CD4-positive, alpha-beta T cell (primary cell): ENCODE data around the gene MYO3B. TPM values are rescaled to one million over a fixed set of nuclear protein-coding genes. Genes with fewer than 3 reads are reported as not detected.
A peak's percentile ranks its signal among the peaks of the same experiment; 100 is the strongest.

Experiments
- ATAC-seq: fragments of 200-7000 bp; cut with Tn5 transposase; one replicate; pipeline ENCODE4 v1.10.0; 2022; ENCODE audit warnings: mild to moderate bottlenecking; ENCODE audit not compliant: poor library complexity
- CTCF ChIA-PET: fragments of 350-600 bp; sonication (Branson Sonifier 250); formaldehyde crosslinking; loops from one replicate; lab custom pipeline; 2021; ENCODE audit warnings: antibody characterized with exemption, inconsistent platforms; lab: Charles Lee
- POLR2A ChIA-PET: fragments of 350-600 bp; sonication (Branson Sonifier 250); formaldehyde crosslinking; loops from one replicate; lab custom pipeline; 2021; ENCODE audit warnings: antibody characterized with exemption, inconsistent platforms; lab: Charles Lee
- DNase-seq, 14 experiments: peaks; one replicate each; pipeline ENCODE4 v3.0.0-alpha.2; 2013 to 2020; ENCODE audit warnings: mixed read lengths in 2 of 14
- H3K27ac ChIP-seq, 2 donors: one replicate each; pipeline versions ENCODE4 v1.5.1 to v1.7.0; 2013; ENCODE audit warnings: low read length in 2 of 2, low read depth in 1 of 2, mild to moderate bottlenecking in 1 of 2
- H3K27me3 ChIP-seq, 2 experiments: 1 replicate in 1 of 2; 2 replicates in 1 of 2; pipeline versions ENCODE4 v1.6.1 to v1.7.0; 2013; ENCODE audit warnings: low read length in 2 of 2, control low read depth in 1 of 2, mild to moderate bottlenecking in 1 of 2, moderate library complexity in 1 of 2; ENCODE audit not compliant: insufficient read depth in 2 of 2, control insufficient read depth in 1 of 2
- H3K36me3 ChIP-seq: one replicate; pipeline ENCODE4 v1.6.1; 2013; ENCODE audit warnings: low read length, control low read depth; ENCODE audit not compliant: insufficient read depth
- H3K4me1 ChIP-seq: one replicate; pipeline ENCODE4 v1.6.1; 2013; ENCODE audit warnings: low read length, control low read depth; ENCODE audit not compliant: insufficient read depth
- H3K4me3 ChIP-seq: one replicate; pipeline ENCODE4 v1.5.1; 2013; ENCODE audit warnings: mild to moderate bottlenecking, low read length, moderate library complexity
- H3K9me3 ChIP-seq, 2 experiments: 1 replicate in 1 of 2; 2 replicates in 1 of 2; pipeline versions ENCODE4 v1.6.1 to v1.7.0; 2013; ENCODE audit warnings: low read length in 2 of 2, mild to moderate bottlenecking in 2 of 2, control low read depth in 1 of 2, moderate library complexity in 1 of 2; ENCODE audit not compliant: control insufficient read depth in 1 of 2, insufficient read depth in 1 of 2
- H3K27ac Mint-ChIP-seq: one replicate; pipeline ENCODE4 v1.8.0; 2020; ENCODE audit warnings: mixed read lengths
- H3K27me3 Mint-ChIP-seq: one replicate; pipeline ENCODE4 v1.8.0; 2021; ENCODE audit warnings: mixed read lengths
- H3K36me3 Mint-ChIP-seq: one replicate; pipeline ENCODE4 v1.8.0; 2021; ENCODE audit warnings: low read depth, mixed read lengths
- H3K4me1 Mint-ChIP-seq: one replicate; pipeline ENCODE4 v1.8.0; 2021; ENCODE audit warnings: low read depth, mixed read lengths
- H3K4me3 Mint-ChIP-seq: one replicate; pipeline ENCODE4 v1.8.0; 2020; ENCODE audit warnings: mild to moderate bottlenecking, mixed read lengths
- H3K9me3 Mint-ChIP-seq: one replicate; pipeline ENCODE4 v1.8.0; 2020; ENCODE audit warnings: mixed read lengths
- CTCF ChIP-seq: fragments of 200-600 bp; IDR thresholded peaks from one replicate; pipeline ENCODE4 v1.8.0; 2022; ENCODE audit warnings: antibody characterized with exemption, mild to moderate bottlenecking
- intact Hi-C, 2 experiments: fragments of 100-400 bp; cut with DNase I in 1 of 2; cut with micrococcal nuclease in 1 of 2; formaldehyde crosslinking; loops; one replicate each; pipeline versions ENCODE4 v1.15.1 to v1.9.0; 2023 to 2025; cut with DNase I, micrococcal nuclease
- total RNA-seq, 174 experiments: library from RNA in 2 of 174; stranded (reverse) in 2 of 174; gene quantifications; one replicate each; pipeline ENCODE4 v1.2.3 and lab custom pipeline; 2021 to 2026

Gene MYO3B
- total RNA-seq, 2 experiments from 2014 or later = not detected

GRCh38 chr2:170322140-170322766 lies 144.3 kb downstream of the MYO3B start:
- Mint-ChIP-seq H3K4me3 (no peak overlapping the region), H3K9me3 (no peaks in the 10 kb centered on the region), H3K27me3 (peaks cover 14% of the 10 kb centered on the region), H3K36me3 (no peaks in the 10 kb centered on the region), H3K27ac (no peak overlapping the region), H3K4me1 (no peaks in the 10 kb centered on the region)
- POLR2A ChIA-PET = no interaction called here
- peaks cover 0 to 3% of the 10 kb centered on the region in 2 experiments for H3K9me3 ChIP-seq
- no peak overlapping the region for H3K4me3 ChIP-seq
- no peaks in the 10 kb centered on the region for H3K4me1 ChIP-seq
- intact Hi-C loops = no loop called here
- ATAC-seq (no peak), DNase-seq (no peak)
- no peak for TF ChIP-seq CTCF
- no peaks in the 10 kb centered on the region for H3K36me3 ChIP-seq
- CTCF ChIA-PET = no interaction called here
- no peak overlapping the region for H3K27ac ChIP-seq
- H3K27me3 ChIP-seq = no peaks in the 10 kb centered on the region

- intact Hi-C loops = loop anchor here (1.0 to 2.0 kb wide), 3 partner anchors 491 to 549 kb away; no protein-coding TSS in a partner anchor
- H3K4me1 ChIP-seq = no peaks in the 10 kb centered on the region
- Mint-ChIP-seq H3K4me1 (no peaks in the 10 kb centered on the region), H3K9me3 (no peaks in the 10 kb centered on the region), H3K27me3 (peaks cover 4% of the 10 kb centered on the region), H3K4me3 (no peak overlapping the region), H3K36me3 (no peaks in the 10 kb centered on the region), H3K27ac (no peak overlapping the region)
- H3K36me3 ChIP-seq = no peaks in the 10 kb centered on the region
- H3K27me3 ChIP-seq = no peaks in the 10 kb centered on the region
- no peak overlapping the region for H3K27ac ChIP-seq
- POLR2A ChIA-PET = no interaction called here
- no peak for ATAC-seq
- DNase-seq = no peak
- no peak for TF ChIP-seq CTCF
- CTCF ChIA-PET = interaction anchor here (1.4 kb wide), 1 partner anchor 549 kb away, joined by 4 read pairs; no protein-coding TSS in a partner anchor
- no peak overlapping the region for H3K4me3 ChIP-seq
- H3K9me3 ChIP-seq = peaks cover 0 to 3% of the 10 kb centered on the region in 2 experiments
These were observed 145.8 kb downstream of the MYO3B start for GRCh38 chr2:170323743-170324142.

GRCh38 chr2:170324640-170325046 lies 146.7 kb downstream of the MYO3B start:
- H3K27ac ChIP-seq = no peak overlapping the region
- ChIA-PET CTCF (interaction anchor here (0.6 to 1.4 kb wide), 3 partner anchors 170 to 548 kb away, joined by 3 to 4 read pairs (median 4); no protein-coding TSS in a partner anchor), POLR2A (no interaction called here)
- H3K27me3 ChIP-seq = no peaks in the 10 kb centered on the region
- Mint-ChIP-seq H3K36me3 (no peaks in the 10 kb centered on the region), H3K4me3 (no peak overlapping the region), H3K9me3 (no peaks in the 10 kb centered on the region), H3K4me1 (no peaks in the 10 kb centered on the region), H3K27ac (no peak overlapping the region), H3K27me3 (peaks cover 4% of the 10 kb centered on the region)
- peak; percentile 51 for TF ChIP-seq CTCF
- peaks cover 0 to 3% of the 10 kb centered on the region in 2 experiments for H3K9me3 ChIP-seq
- intact Hi-C loops = loop anchor here (1.0 to 5.0 kb wide), 4 partner anchors 78 to 548 kb away; no protein-coding TSS in a partner anchor
- ATAC-seq (peak; percentile 43), DNase-seq (peak in 8 of 14 experiments; percentile 1 to 55 (median 21))
- no peak overlapping the region for H3K4me3 ChIP-seq
- H3K36me3 ChIP-seq = no peaks in the 10 kb centered on the region
- no peaks in the 10 kb centered on the region for H3K4me1 ChIP-seq
